Upper lobe of right lung (tissue), 1 donor: ENCODE data around the gene ETV6. TPM values are rescaled to one million over a fixed set of nuclear protein-coding genes. Genes with fewer than 3 reads are reported as not detected.
A peak's percentile ranks its signal among the peaks of the same experiment; 100 is the strongest.

Source experiments
- ATAC-seq: fragments of 200-7000 bp; cut with Tn5 transposase; one replicate; pipeline ENCODE4 v1.9.1; 2020; ENCODE audit warnings: mild to moderate bottlenecking, moderate library complexity
- DNase-seq: peaks from one replicate; pipeline ENCODE4 v3.0.0-alpha.2; 2020
- H3K27ac ChIP-seq: fragments of 200-600 bp; one replicate; pipeline ENCODE4 v1.8.0; 2022
- H3K27me3 ChIP-seq: fragments of 200-600 bp; one replicate; pipeline ENCODE4 v1.8.0; 2022; ENCODE audit warnings: mild to moderate bottlenecking
- H3K36me3 ChIP-seq: fragments of 200-600 bp; one replicate; pipeline ENCODE4 v1.8.0; 2022
- H3K4me1 ChIP-seq: fragments of 200-600 bp; one replicate; pipeline ENCODE4 v1.8.0; 2022
- H3K4me3 ChIP-seq: fragments of 200-600 bp; one replicate; pipeline ENCODE4 v1.8.0; 2022; ENCODE audit warnings: mild to moderate bottlenecking
- H3K9me3 ChIP-seq: fragments of 200-600 bp; one replicate; pipeline ENCODE4 v1.8.0; 2022
- CTCF ChIP-seq: fragments of 200-600 bp; IDR thresholded peaks from one replicate; pipeline ENCODE4 v1.8.0; 2022; ENCODE audit warnings: antibody characterized with exemption
- intact Hi-C: fragments of 100-400 bp; cut with DNase I; formaldehyde crosslinking; loops from one replicate; pipeline ENCODE4 v1.11.0; 2022
- total RNA-seq: library from RNA; stranded (reverse); fragmentation: NEBNext Ultra II Directional; extraction: Animal tissue kit (Norgen Biotek cat#: 25700); gene quantifications from one replicate; pipeline ENCODE4 v1.2.1, GENCODE V29; 2021
- donor health status: DM: no; HTN: yes; CAD: no; lungs with severe emphysema.

ETV6 gene
- total RNA-seq, 1 donor from 2014 or later, result 45.0 TPM

- no peaks in the 10 kb centered on the region for H3K27me3 ChIP-seq
- ATAC-seq, result peak; percentile 52
- no peak overlapping the region for H3K4me3 ChIP-seq
- intact Hi-C loops, result no loop called here
- no peaks in the 10 kb centered on the region for H3K36me3 ChIP-seq
- H3K9me3 ChIP-seq, result no peaks in the 10 kb centered on the region
- peaks cover 14% of the 10 kb centered on the region for H3K4me1 ChIP-seq
- no peak for DNase-seq
- H3K27ac ChIP-seq, result no peak overlapping the region
- TF ChIP-seq CTCF, result no peak
Observed at GRCh38 chr12:11693067-11693466, 43.6 kb downstream of the ETV6 start.

GRCh38 chr12:11693601-11694000 lies 44.1 kb downstream of the ETV6 start:
- Histone ChIP-seq H3K36me3 (no peaks in the 10 kb centered on the region), H3K4me1 (peaks cover 10% of the 10 kb centered on the region), H3K4me3 (no peak overlapping the region), H3K27me3 (no peaks in the 10 kb centered on the region), H3K27ac (no peak overlapping the region), H3K9me3 (no peaks in the 10 kb centered on the region)
- ATAC-seq, result no peak
- no peak for DNase-seq
- intact Hi-C loops, result no loop called here
- no peak for TF ChIP-seq CTCF

GRCh38 chr12:11694528-11694927 lies 45.1 kb downstream of the ETV6 start:
- intact Hi-C loops, result no loop called here
- Histone ChIP-seq H3K36me3 (no peaks in the 10 kb centered on the region), H3K4me1 (peaks cover 5% of the 10 kb centered on the region), H3K4me3 (no peak overlapping the region), H3K9me3 (no peaks in the 10 kb centered on the region), H3K27me3 (no peaks in the 10 kb centered on the region), H3K27ac (no peak overlapping the region)
- DNase-seq (no peak), ATAC-seq (no peak)
- TF ChIP-seq CTCF, result no peak

- DNase-seq, result no peak
- H3K4me3 ChIP-seq, result no peak overlapping the region
- H3K27me3 ChIP-seq, result no peaks in the 10 kb centered on the region
- H3K27ac ChIP-seq, result no peak overlapping the region
- intact Hi-C loops, result no loop called here
- no peaks in the 10 kb centered on the region for H3K9me3 ChIP-seq
- TF ChIP-seq CTCF, result no peak
- H3K36me3 ChIP-seq, result no peaks in the 10 kb centered on the region
- peak; percentile 23 for ATAC-seq
- peaks cover 5% of the 10 kb centered on the region for H3K4me1 ChIP-seq
Observed at GRCh38 chr12:11695321-11695720, 45.8 kb downstream of the ETV6 start.

- H3K36me3 ChIP-seq, result no peaks in the 10 kb centered on the region
- ATAC-seq (no peak), DNase-seq (no peak)
- H3K4me1 ChIP-seq, result peaks cover 9% of the 10 kb centered on the region
- intact Hi-C loops, result no loop called here
- no peak for TF ChIP-seq CTCF
- no peaks in the 10 kb centered on the region for H3K27me3 ChIP-seq
- H3K27ac ChIP-seq, result no peak overlapping the region
- no peak overlapping the region for H3K4me3 ChIP-seq
- H3K9me3 ChIP-seq, result no peaks in the 10 kb centered on the region
Observed at GRCh38 chr12:11696084-11696483, 46.6 kb downstream of the ETV6 start.

- Histone ChIP-seq H3K27me3 (no peaks in the 10 kb centered on the region), H3K36me3 (no peaks in the 10 kb centered on the region), H3K9me3 (no peaks in the 10 kb centered on the region), H3K4me3 (no peak overlapping the region), H3K4me1 (peaks cover 12% of the 10 kb centered on the region), H3K27ac (no peak overlapping the region)
- no peak for DNase-seq
- intact Hi-C loops, result no loop called here
- TF ChIP-seq CTCF, result no peak
- ATAC-seq, result no peak
Observed at GRCh38 chr12:11697131-11697530, 47.7 kb downstream of the ETV6 start.
